PFSK-1 (cell line): ENCODE results near the gene PTDSS2.

Experiments used
- FOXP2 ChIP-seq: optimal IDR thresholded peaks from 2 replicates; pipeline ENCODE3; 2011; ENCODE audit warnings: borderline replicate concordance, control low read depth, inconsistent platforms; ENCODE audit not compliant: insufficient read depth; ENCODE audit errors: extremely low read length, extremely low read depth
- POLR2AphosphoS5 ChIP-seq: IDR thresholded peaks from 2 replicates; pipeline ENCODE4 v1.6.1; 2012; ENCODE audit warnings: low read depth, mild to moderate bottlenecking, control low read depth, low read length, moderate library complexity
- SIN3A ChIP-seq: IDR thresholded peaks from 2 replicates; pipeline ENCODE4 v1.6.1; 2012; ENCODE audit warnings: mild to moderate bottlenecking, low read length, moderate library complexity, borderline replicate concordance; ENCODE audit not compliant: insufficient read depth
- TAF1 ChIP-seq: IDR thresholded peaks from 2 replicates; pipeline ENCODE4 v1.6.1; 2012; ENCODE audit warnings: low read length, control low read depth, borderline replicate concordance; ENCODE audit not compliant: insufficient read depth
- TF ChIP-seq, protein P1 (sequence below), 2 experiments: IDR thresholded peaks; 2 replicates each; pipeline versions ENCODE4 v1.6.1 to v1.8.0; 2011 to 2012; ENCODE audit warnings: low read depth in 2 of 2, low read length in 2 of 2, control low read depth in 1 of 2, inconsistent platforms in 1 of 2, mild to moderate bottlenecking in 1 of 2, moderate library complexity in 1 of 2; ENCODE audit not compliant: insufficient read depth in 1 of 2

Gene PTDSS2

DNA sequence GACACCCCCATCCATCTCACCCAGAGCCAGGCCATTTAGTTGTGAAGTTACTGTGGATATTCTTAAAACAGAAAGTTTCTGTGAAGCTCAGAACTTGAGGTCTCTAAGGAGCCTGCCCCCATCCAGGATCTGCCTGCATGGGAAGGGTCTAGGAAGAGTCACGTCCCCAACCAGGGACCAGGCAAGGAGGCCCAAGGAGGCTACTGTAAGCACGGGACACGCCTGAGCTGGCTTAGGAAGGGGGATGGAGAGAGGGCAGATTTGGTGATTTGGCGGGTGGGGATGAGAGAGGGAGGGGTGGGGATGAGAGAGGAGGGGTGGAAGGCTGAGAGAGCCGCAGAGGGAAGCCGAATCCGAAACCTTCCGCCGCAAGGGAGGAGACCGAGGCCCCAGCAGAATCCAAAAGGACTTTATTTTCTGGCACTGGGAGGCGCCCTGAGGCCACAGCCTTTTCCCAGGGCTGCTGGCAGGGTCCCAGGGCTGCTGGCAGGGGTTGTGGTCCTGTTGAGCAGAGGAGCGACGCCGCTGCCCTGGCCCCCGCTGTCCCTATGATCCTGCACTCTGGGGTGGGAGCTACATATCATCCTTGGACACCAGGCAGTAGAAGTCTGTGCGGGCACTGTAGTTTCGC lies 44.6 kb upstream of the PTDSS2 start:
- TF ChIP-seq POLR2AphosphoS5 (no peak), FOXP2 (no peak), SIN3A (no peak)

DNA sequence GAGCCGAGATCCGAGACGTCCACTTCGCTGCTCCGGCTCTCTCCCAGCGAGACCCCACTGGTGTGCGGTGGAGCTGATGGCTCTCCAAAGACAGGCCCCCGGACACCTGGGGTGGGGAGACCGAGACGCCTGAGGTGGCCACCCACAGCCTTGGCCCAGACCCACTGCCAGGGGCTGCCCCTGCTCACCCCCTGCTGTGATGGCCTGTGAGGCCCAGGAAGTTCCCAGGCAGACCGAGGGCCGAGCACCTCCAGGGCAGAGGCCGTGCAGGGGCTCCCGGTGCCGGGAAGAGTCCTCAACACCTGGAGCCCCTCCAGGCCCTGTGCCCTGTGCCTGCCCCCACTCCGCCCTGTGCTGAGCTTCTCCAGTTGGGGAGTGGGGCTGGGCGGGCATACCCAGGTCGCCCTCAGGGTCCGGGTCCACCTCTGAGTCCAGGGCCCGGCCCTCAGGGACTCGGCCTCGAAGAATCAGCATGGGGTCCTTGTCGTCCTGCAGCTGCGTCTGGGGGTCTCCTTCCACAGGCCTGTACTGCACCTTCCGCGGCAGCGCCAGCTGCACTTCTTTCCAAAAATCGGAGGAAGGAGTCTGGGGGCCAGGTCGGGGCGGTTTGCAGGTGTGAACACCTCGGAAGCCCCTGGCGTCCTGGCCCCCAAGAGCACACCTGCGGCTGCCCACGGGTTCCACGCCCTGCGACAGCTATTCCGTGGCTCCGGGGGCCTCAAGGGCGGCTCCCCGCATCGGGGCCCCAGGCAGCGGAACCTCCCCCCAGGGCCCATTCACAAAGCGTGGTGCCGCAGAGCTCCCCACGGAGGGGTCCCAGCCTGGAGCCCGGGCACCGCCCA lies 43.9 kb upstream of the PTDSS2 start:
- TF ChIP-seq TAF1 (no peak), FOXP2 (no peak), SIN3A (0 out of 2 replicates have a peak, but pooled peaks have one; percentile 22), POLR2AphosphoS5 (no peak)
- TF ChIP-seq, protein P1, sequence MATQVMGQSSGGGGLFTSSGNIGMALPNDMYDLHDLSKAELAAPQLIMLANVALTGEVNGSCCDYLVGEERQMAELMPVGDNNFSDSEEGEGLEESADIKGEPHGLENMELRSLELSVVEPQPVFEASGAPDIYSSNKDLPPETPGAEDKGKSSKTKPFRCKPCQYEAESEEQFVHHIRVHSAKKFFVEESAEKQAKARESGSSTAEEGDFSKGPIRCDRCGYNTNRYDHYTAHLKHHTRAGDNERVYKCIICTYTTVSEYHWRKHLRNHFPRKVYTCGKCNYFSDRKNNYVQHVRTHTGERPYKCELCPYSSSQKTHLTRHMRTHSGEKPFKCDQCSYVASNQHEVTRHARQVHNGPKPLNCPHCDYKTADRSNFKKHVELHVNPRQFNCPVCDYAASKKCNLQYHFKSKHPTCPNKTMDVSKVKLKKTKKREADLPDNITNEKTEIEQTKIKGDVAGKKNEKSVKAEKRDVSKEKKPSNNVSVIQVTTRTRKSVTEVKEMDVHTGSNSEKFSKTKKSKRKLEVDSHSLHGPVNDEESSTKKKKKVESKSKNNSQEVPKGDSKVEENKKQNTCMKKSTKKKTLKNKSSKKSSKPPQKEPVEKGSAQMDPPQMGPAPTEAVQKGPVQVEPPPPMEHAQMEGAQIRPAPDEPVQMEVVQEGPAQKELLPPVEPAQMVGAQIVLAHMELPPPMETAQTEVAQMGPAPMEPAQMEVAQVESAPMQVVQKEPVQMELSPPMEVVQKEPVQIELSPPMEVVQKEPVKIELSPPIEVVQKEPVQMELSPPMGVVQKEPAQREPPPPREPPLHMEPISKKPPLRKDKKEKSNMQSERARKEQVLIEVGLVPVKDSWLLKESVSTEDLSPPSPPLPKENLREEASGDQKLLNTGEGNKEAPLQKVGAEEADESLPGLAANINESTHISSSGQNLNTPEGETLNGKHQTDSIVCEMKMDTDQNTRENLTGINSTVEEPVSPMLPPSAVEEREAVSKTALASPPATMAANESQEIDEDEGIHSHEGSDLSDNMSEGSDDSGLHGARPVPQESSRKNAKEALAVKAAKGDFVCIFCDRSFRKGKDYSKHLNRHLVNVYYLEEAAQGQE (IDR thresholded peaks at IDR 0.05; ENCODE audit: insufficient read depth in 1 of 2, low read depth in 2 of 2, low read length in 2 of 2), result no peak

DNA sequence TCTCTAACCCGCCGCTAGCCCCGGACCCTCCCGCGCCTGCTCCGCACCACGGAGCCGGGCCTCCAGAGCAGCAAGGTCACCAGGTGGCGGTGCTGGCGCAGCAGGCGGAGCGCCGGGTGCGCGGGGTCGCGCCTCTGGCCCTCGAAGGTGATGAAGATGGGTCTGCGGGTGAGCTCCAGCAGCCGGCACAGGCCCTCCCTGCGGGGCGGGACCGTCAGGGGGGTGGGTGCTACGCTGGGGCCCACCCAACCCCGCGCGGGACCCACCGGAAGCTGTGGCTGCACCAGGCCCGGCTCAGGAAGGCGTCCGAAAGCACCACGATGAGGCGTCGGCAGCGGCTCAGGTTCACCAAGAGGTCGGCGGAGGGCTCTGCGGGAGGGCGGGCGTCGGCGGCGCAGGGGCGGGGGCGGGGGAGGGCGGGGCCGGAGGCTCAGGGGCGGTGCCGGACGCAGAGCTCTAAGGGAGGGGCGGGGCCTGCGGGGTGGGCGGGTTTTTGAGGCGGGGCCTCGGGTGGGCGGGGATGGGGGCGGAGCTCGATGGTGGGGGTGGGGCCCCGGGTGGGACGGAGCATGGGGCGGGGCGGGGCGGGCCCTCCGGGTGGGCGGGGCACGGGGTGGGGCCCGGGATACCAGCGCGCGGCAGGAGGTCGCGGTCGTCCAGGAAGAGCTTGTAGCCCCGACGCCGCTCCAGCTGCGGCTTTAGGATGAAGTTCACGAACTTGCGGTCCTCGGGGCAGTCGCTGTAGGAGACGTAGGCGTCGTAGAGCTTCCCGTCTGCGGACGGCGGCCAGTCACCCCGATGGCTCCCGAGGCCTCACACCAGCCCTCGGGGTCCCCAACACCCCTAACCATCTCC lies 43.1 kb upstream of the PTDSS2 start:
- no peak for TF ChIP-seq FOXP2
- TF ChIP-seq SIN3A, result no peak
- TF ChIP-seq TAF1, result 0 out of 2 replicates have a peak, but pooled peaks have one; percentile 47
- TF ChIP-seq POLR2AphosphoS5, result peak; percentile 71
- TF ChIP-seq, protein P1 (IDR thresholded peaks at IDR 0.05; ENCODE audit: insufficient read depth in 1 of 2, low read depth in 2 of 2, low read length in 2 of 2), result no peak

DNA sequence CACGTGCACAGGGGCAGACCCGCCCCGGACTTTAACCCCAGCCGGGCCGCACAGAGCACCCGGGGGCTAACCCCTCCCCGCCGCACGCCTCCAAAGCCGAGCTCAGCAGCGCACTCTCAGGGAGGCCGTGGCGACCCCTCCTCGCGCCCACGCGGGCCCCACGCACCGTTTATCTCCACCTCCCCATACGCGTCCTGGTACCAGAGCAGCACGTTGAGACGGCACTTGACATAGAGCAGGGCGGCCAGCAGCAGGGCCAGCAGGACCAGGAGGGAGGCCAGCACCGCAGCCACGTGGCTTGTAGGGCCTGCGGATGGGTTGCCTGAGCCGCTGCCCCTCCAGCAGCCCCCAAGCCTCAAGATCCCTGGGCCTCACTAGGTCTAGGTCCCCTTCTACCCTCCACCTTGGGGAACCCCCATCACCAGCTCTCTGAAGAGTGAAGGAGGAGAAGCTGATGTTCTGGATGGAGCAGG lies 42.4 kb upstream of the PTDSS2 start:
- TF ChIP-seq SIN3A (no peak), POLR2AphosphoS5 (no peak), TAF1 (no peak), FOXP2 (no peak)
- TF ChIP-seq, protein P1 (IDR thresholded peaks at IDR 0.05; ENCODE audit: insufficient read depth in 1 of 2, low read depth in 2 of 2, low read length in 2 of 2), result no peak
